Cortex of kidney (tissue), 1 donor: ENCODE data around the gene HNRNPC.
"Not testable (repeated sequence)": the region's sequence is repeated elsewhere in the genome, so short reads cannot be mapped to it uniquely, and the experiment has no call there.

Experiments
- DNase-seq: peaks from one replicate; lab custom pipeline; 2025; lab: John Stamatoyannopoulos, UW

Gene HNRNPC

DNA sequence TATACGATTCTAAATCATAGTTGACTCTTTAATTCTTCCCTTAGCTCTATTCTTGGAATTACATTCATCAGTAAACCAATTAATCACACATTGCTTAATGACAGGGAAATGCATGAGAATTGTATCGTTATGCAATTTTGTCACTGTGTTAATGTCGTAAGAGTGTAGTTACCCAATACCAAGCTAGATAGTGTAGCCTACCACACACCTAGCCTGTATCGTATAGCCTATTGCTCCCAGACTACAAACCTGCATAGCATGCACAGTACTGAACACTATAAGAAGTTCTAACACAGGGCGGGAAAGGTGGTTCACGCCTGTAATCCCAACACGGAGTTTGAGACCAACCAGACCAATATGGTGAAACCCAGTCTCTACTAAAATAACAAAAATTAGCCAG is 24.7 kb downstream of the HNRNPC start:
- DNase-seq: no peak

DNA sequence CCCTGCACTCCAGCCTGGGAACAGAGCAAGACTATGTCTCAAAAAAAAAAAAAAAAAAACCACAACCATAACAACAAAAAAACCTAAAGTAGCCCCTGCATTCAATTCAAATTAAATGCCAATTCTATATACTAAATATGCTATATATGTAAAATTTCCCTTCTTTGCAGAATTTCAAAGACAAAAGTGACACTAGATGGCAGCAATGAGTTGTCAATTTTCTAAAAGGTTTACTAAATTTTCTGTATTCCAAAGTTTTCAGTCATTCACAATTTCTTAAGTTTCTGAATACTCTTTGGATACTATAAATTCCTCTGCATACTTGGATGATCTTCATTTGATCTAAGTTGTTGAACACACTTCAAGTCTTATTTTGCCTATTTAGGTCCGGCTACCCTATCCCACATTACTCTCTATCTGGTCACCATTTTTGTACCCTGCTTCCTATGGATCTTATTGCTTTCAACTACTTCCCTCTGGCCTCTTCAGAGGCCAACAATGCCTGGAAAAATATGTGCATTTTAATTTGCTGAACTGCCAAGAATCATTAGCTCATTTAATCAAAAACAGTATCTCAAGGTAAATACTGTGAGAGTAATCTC is 27.9 kb downstream of the HNRNPC start:
- DNase-seq: no peak

- no peak for DNase-seq
Measured at GRCh38 chr14:21240417-21240816, 28.8 kb downstream of the HNRNPC start.

DNA sequence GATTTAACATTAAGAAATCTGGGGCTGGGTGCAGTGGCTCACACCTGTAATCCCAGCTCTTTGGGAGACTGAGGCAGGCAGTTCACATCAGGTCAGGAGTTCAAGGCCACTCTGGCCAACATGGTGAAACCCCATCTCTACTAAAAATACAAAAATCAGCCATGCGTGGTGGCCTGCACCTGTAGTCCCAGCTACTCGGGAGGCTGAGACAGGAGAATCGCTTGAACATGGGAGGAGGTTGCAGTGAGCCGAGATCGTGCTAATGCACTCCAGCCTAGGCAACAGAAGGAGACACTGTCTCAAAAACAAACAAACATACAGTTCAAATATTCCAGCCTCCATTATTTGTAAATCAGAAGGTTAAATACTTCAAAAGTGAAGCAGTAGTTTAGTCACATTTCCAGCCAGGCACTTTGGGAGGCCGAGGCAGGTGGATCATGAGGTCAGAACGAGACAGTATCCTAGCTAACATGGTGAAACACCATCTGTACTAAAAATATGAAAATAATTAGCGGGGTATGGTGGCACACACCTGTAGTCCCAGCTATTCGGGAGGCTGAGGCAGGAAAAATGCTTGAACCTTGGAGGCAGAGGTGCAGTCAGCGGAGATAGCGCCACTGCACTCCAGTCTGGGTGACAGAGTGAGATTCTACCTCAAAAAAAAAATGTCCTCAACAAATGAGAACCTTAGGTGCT is 30.3 kb downstream of the HNRNPC start:
- no peak for DNase-seq

- DNase-seq: no peak
Measured at GRCh38 chr14:21236948-21237797, 32.1 kb downstream of the HNRNPC start.

GRCh38 chr14:21234112-21234511 is 35.1 kb downstream of the HNRNPC start:
- no peak for DNase-seq

- no peak for DNase-seq
Measured at GRCh38 chr14:21233457-21234076, 35.7 kb downstream of the HNRNPC start.

GRCh38 chr14:21231020-21231652 is 38.1 kb downstream of the HNRNPC start:
- DNase-seq: no peak

DNA sequence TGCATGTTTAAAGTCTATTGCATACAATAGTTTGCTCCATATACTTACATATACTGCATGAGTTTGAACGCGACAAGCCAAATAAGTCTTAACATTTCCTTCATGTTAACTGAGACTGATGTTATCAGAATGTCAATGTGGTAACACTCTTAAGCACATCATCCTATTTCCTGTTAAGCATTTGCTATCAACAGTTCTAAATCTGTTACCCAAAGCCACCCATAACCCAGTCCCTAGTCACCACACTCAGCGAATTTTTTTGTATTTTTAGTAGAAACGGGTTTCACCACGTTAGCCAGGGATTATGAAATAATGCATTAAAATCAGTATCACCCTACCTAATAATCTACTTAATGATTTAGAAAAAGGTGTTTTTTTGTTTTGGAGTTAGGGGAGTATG is 39.4 kb downstream of the HNRNPC start:
- no peak for DNase-seq

DNA sequence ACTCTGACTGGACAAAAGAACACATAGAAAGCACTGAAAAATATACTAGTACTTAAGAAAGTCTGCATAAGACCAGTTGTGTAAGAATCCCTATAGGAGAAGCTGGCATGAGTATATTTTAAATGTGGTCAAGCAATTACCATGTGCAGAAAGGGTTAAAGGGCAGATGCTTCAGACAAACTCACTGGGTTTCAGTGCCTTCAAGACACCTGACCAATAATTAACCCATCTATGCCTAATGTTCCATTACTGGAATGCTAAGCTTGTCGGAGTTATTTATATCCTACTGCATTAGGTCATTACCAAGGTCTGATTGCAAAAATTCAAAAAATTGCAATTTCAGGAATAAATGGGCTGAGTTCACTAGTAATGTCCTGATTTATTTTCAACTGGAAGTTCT is 41.3 kb downstream of the HNRNPC start:
- no peak for DNase-seq

- DNase-seq: no peak
Measured at GRCh38 chr14:21227150-21227549, 42.1 kb downstream of the HNRNPC start.

- DNase-seq: no peak
Measured at GRCh38 chr14:21226467-21226866, 42.8 kb downstream of the HNRNPC start.

GRCh38 chr14:21225164-21225563 is 44.1 kb downstream of the HNRNPC start:
- not testable (repeated sequence) for DNase-seq

- no peak for DNase-seq
Measured at GRCh38 chr14:21220874-21221477, 48.3 kb downstream of the HNRNPC start.

- DNase-seq: no peak
Measured at GRCh38 chr14:21219561-21220111, 49.6 kb downstream of the HNRNPC start.

DNA sequence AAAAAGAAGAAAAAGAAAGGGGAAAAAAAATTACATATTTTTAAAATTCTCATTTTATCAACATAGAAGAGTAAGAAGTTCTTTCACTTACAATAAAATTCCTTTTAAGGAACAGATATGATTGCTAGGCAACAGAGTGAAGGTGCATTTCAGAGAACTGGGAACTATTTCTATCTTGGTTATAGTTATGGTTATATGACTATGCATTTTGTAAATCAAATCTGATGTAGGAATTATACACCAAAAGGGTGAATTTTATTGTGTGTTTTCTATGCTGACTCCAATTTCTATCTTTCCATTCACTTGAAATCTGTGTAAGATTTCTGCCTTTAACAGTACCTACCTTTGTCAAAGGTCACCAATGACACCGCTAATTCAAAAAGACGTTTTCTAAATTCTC is 50.1 kb downstream of the HNRNPC start:
- DNase-seq: no peak

DNA sequence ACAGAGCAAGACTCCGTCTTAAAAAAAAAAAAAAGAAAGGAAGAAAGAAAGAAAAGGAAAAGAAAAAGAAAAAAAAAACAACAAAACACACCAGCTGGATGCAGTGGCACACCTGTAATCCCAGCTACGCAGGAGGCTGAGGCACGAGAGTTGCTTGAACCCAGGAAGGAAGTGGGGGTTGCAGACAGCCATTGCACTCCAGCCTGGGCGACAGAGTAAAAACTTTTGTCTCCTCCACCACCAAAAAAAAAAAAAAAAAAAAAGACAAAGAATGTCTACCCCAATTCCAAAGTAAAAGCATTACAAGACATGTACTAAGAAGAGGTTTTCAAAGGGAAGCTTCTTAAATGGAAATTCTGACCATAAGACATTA is 53.4 kb downstream of the HNRNPC start:
- no peak for DNase-seq

GRCh38 chr14:21215130-21215878 is 53.9 kb downstream of the HNRNPC start:
- no peak for DNase-seq

GRCh38 chr14:21213652-21214051 is 55.6 kb downstream of the HNRNPC start:
- no peak for DNase-seq

GRCh38 chr14:21212824-21213223 is 56.4 kb downstream of the HNRNPC start:
- DNase-seq: not testable (repeated sequence)

- DNase-seq: no peak
Measured at GRCh38 chr14:21211509-21211908, 57.7 kb downstream of the HNRNPC start.
